ENCODE measurements around the gene UBE2O. TPM values are rescaled to one million over a fixed set of nuclear protein-coding genes. Genes with fewer than 3 reads are reported as not detected.

Gene UBE2O
- total and polyA plus RNA-seq, 2 experiments from 2014 or later: 30.4 to 79.4 TPM

DNA sequence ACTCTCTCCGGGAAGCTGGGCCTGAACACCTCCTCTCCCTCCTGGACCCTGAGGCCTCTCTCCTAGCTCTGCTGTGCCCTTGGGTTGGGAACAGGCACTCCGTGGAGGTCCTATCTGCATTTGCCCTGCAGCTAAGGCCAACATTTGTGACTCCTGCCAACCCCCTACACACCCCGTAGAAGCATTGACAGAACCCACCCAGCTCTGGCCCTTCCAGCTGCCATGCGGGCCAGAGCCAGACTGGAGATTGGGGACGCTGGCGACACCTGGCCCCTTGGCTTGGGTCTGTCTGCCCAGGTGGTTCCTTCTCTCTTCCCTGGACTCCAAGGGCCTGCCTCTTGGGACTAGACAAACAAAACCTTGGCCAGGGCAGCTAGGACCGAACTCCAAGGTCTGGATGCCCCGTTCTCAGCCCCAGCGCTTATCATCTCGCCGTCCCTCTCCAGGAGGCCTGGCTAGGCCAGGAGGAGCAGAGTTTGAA is 48.9 kb upstream of the UBE2O start:
- peak overlapping the region; percentile 72; the same call in 1 of the 2 replicates for H3K4me2 ChIP-seq
- no peaks in the 10 kb centered on the region for H3K36me3 ChIP-seq (ENCODE audit: insufficient read depth)
- H3K27ac ChIP-seq (ENCODE audit: low read depth): no peak overlapping the region
- H4K20me1 ChIP-seq (replicated peaks; ENCODE audit: insufficient read depth): no peaks in the 10 kb centered on the region; the same call in 1 of the 2 replicates
- H3K4me1 Mint-ChIP-seq: peaks cover 53% of the 10 kb centered on the region
- H3F3A ChIP-seq (replicated peaks; ENCODE audit: low read depth): 0 out of 2 replicates have a peak, but pooled peaks cover 3% of the 10 kb centered on the region
- no peaks in the 10 kb centered on the region for H3K9me2 ChIP-seq (ENCODE audit: insufficient read depth)
- no peak for DNase-seq (ENCODE audit: low spot score)
- no peaks in the 10 kb centered on the region for H3K36me3 Mint-ChIP-seq (ENCODE audit: low read depth)
- no peak overlapping the region for H3K27ac Mint-ChIP-seq
- peaks cover 25% of the 10 kb centered on the region; the same call in 1 of the 2 replicates for H3K4me1 ChIP-seq (ENCODE audit: insufficient read depth)
- peak overlapping the region; percentile 87; the same call in 1 of the 2 replicates for H3K4me3 ChIP-seq
- H3K79me2 ChIP-seq (replicated peaks; ENCODE audit: insufficient read depth): peaks cover 3% of the 10 kb centered on the region; the same call in 1 of the 2 replicates
- peaks cover 22% of the 10 kb centered on the region for H3K27me3 Mint-ChIP-seq (ENCODE audit: insufficient read depth, low read depth, poor library complexity)
- no peaks in the 10 kb centered on the region for H3K9me3 Mint-ChIP-seq
- peaks cover 4% of the 10 kb centered on the region; the same call in 1 of the 2 replicates for H3K27me3 ChIP-seq (ENCODE audit: insufficient read depth)
- H3K4me3 Mint-ChIP-seq: peak overlapping the region; percentile 70
- ATAC-seq: no peak
- H2AFZ ChIP-seq: peak overlapping the region; percentile 90
- TF ChIP-seq, protein P1, sequence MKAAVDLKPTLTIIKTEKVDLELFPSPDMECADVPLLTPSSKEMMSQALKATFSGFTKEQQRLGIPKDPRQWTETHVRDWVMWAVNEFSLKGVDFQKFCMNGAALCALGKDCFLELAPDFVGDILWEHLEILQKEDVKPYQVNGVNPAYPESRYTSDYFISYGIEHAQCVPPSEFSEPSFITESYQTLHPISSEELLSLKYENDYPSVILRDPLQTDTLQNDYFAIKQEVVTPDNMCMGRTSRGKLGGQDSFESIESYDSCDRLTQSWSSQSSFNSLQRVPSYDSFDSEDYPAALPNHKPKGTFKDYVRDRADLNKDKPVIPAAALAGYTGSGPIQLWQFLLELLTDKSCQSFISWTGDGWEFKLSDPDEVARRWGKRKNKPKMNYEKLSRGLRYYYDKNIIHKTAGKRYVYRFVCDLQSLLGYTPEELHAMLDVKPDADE (IDR thresholded peaks at IDR 0.05): no peak
- TF ChIP-seq ZNF114 (CRISPR knock-in tag; IDR thresholded peaks at IDR 0.05) (no peak), EZH2 (IDR thresholded peaks at IDR 0.05; ENCODE audit: low read depth, unreplicated experiment) (no peak), ZNF331 (CRISPR knock-in tag; IDR thresholded peaks at IDR 0.05; ENCODE audit: low read depth) (no peak), NANOG (IDR thresholded peaks at IDR 0.05; ENCODE audit: borderline replicate concordance) (no peak), POLR2AphosphoS5 (IDR thresholded peaks at IDR 0.05; ENCODE audit: low read depth) (no peak), STAT1 (IDR thresholded peaks at IDR 0.05; ENCODE audit: unreplicated experiment) (no peak), CREB1 (CRISPR knock-in tag; IDR thresholded peaks at IDR 0.05; ENCODE audit: low read depth) (no peak), JUNB (IDR thresholded peaks at IDR 0.05; ENCODE audit: unreplicated experiment) (no peak), EZH2phosphoT487 (IDR thresholded peaks at IDR 0.05; ENCODE audit: unreplicated experiment) (no peak)
- TF ChIP-seq, protein P2, sequence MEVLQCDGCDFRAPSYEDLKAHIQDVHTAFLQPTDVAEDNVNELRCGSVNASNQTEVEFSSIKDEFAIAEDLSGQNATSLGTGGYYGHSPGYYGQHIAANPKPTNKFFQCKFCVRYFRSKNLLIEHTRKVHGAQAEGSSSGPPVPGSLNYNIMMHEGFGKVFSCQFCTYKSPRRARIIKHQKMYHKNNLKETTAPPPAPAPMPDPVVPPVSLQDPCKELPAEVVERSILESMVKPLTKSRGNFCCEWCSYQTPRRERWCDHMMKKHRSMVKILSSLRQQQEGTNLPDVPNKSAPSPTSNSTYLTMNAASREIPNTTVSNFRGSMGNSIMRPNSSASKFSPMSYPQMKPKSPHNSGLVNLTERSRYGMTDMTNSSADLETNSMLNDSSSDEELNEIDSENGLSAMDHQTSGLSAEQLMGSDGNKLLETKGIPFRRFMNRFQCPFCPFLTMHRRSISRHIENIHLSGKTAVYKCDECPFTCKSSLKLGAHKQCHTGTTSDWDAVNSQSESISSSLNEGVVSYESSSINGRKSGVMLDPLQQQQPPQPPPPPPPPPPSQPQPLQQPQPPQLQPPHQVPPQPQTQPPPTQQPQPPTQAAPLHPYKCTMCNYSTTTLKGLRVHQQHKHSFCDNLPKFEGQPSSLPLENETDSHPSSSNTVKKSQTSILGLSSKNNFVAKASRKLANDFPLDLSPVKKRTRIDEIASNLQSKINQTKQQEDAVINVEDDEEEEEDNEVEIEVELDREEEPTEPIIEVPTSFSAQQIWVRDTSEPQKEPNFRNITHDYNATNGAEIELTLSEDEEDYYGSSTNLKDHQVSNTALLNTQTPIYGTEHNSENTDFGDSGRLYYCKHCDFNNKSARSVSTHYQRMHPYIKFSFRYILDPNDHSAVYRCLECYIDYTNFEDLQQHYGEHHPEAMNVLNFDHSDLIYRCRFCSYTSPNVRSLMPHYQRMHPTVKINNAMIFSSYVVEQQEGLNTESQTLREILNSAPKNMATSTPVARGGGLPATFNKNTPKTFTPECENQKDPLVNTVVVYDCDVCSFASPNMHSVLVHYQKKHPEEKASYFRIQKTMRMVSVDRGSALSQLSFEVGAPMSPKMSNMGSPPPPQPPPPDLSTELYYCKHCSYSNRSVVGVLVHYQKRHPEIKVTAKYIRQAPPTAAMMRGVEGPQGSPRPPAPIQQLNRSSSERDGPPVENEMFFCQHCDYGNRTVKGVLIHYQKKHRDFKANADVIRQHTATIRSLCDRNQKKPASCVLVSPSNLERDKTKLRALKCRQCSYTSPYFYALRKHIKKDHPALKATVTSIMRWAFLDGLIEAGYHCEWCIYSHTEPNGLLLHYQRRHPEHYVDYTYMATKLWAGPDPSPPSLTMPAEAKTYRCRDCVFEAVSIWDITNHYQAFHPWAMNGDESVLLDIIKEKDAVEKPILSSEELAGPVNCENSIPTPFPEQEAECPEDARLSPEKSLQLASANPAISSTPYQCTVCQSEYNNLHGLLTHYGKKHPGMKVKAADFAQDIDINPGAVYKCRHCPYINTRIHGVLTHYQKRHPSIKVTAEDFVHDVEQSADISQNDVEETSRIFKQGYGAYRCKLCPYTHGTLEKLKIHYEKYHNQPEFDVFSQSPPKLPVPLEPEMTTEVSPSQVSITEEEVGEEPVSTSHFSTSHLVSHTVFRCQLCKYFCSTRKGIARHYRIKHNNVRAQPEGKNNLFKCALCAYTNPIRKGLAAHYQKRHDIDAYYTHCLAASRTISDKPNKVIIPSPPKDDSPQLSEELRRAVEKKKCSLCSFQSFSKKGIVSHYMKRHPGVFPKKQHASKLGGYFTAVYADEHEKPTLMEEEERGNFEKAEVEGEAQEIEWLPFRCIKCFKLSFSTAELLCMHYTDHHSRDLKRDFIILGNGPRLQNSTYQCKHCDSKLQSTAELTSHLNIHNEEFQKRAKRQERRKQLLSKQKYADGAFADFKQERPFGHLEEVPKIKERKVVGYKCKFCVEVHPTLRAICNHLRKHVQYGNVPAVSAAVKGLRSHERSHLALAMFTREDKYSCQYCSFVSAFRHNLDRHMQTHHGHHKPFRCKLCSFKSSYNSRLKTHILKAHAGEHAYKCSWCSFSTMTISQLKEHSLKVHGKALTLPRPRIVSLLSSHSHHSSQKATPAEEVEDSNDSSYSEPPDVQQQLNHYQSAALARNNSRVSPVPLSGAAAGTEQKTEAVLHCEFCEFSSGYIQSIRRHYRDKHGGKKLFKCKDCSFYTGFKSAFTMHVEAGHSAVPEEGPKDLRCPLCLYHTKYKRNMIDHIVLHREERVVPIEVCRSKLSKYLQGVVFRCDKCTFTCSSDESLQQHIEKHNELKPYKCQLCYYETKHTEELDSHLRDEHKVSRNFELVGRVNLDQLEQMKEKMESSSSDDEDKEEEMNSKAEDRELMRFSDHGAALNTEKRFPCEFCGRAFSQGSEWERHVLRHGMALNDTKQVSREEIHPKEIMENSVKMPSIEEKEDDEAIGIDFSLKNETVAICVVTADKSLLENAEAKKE (CRISPR knock-in tag; IDR thresholded peaks at IDR 0.05): no peak
- TF ChIP-seq, protein P3, sequence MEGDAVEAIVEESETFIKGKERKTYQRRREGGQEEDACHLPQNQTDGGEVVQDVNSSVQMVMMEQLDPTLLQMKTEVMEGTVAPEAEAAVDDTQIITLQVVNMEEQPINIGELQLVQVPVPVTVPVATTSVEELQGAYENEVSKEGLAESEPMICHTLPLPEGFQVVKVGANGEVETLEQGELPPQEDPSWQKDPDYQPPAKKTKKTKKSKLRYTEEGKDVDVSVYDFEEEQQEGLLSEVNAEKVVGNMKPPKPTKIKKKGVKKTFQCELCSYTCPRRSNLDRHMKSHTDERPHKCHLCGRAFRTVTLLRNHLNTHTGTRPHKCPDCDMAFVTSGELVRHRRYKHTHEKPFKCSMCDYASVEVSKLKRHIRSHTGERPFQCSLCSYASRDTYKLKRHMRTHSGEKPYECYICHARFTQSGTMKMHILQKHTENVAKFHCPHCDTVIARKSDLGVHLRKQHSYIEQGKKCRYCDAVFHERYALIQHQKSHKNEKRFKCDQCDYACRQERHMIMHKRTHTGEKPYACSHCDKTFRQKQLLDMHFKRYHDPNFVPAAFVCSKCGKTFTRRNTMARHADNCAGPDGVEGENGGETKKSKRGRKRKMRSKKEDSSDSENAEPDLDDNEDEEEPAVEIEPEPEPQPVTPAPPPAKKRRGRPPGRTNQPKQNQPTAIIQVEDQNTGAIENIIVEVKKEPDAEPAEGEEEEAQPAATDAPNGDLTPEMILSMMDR (conservative IDR thresholded peaks at IDR 0.05; ENCODE audit: low read depth in 2 of 2): no peak
- TF ChIP-seq, protein P4, sequence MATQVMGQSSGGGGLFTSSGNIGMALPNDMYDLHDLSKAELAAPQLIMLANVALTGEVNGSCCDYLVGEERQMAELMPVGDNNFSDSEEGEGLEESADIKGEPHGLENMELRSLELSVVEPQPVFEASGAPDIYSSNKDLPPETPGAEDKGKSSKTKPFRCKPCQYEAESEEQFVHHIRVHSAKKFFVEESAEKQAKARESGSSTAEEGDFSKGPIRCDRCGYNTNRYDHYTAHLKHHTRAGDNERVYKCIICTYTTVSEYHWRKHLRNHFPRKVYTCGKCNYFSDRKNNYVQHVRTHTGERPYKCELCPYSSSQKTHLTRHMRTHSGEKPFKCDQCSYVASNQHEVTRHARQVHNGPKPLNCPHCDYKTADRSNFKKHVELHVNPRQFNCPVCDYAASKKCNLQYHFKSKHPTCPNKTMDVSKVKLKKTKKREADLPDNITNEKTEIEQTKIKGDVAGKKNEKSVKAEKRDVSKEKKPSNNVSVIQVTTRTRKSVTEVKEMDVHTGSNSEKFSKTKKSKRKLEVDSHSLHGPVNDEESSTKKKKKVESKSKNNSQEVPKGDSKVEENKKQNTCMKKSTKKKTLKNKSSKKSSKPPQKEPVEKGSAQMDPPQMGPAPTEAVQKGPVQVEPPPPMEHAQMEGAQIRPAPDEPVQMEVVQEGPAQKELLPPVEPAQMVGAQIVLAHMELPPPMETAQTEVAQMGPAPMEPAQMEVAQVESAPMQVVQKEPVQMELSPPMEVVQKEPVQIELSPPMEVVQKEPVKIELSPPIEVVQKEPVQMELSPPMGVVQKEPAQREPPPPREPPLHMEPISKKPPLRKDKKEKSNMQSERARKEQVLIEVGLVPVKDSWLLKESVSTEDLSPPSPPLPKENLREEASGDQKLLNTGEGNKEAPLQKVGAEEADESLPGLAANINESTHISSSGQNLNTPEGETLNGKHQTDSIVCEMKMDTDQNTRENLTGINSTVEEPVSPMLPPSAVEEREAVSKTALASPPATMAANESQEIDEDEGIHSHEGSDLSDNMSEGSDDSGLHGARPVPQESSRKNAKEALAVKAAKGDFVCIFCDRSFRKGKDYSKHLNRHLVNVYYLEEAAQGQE (IDR thresholded peaks at IDR 0.05; ENCODE audit: unreplicated experiment): no peak

Data from GM23338 (cell line).